GM21825 (cell line): ENCODE measurements around the gene GAREM1.

ENCODE experiments used
- ATAC-seq: cut with Tn5 transposase; IDR thresholded peaks from one replicate; pipeline ENCODE4 v1.9.1; 2021; ENCODE audit warnings: mild to moderate bottlenecking, moderate library complexity; ENCODE audit not compliant: unreplicated experiment

The GAREM1 gene

GRCh38 chr18:32335228-32335627, 135.5 kb downstream of the GAREM1 start:
- no peak for ATAC-seq

- no peak for ATAC-seq
These were observed 136.9 kb downstream of the GAREM1 start for GRCh38 chr18:32333781-32334180.

- no peak for ATAC-seq
These were observed 138.0 kb downstream of the GAREM1 start for GRCh38 chr18:32332708-32333107.

- ATAC-seq, result no peak
These were observed 141.7 kb downstream of the GAREM1 start for GRCh38 chr18:32328974-32329373.

- no peak for ATAC-seq
These were observed 142.3 kb downstream of the GAREM1 start for GRCh38 chr18:32328379-32328778.

- no peak for ATAC-seq
These were observed 144.0 kb downstream of the GAREM1 start for GRCh38 chr18:32326450-32327308.

- no peak for ATAC-seq
These were observed 146.5 kb downstream of the GAREM1 start for GRCh38 chr18:32324181-32324580.

- no peak for ATAC-seq
These were observed 148.9 kb downstream of the GAREM1 start for GRCh38 chr18:32321826-32322225.

GRCh38 chr18:32319084-32319483, 151.6 kb downstream of the GAREM1 start:
- ATAC-seq, result no peak

- ATAC-seq, result no peak
These were observed 152.1 kb downstream of the GAREM1 start for GRCh38 chr18:32318581-32318980.

GRCh38 chr18:32317651-32318050, 153.0 kb downstream of the GAREM1 start:
- no peak for ATAC-seq

- ATAC-seq, result no peak
These were observed 154.8 kb downstream of the GAREM1 start for GRCh38 chr18:32315881-32316280.

- ATAC-seq, result no peak
These were observed 159.9 kb downstream of the GAREM1 start for GRCh38 chr18:32310774-32311173.

GRCh38 chr18:32310101-32310500, 160.6 kb downstream of the GAREM1 start:
- no peak for ATAC-seq

GRCh38 chr18:32308493-32309120, 162.1 kb downstream of the GAREM1 start:
- ATAC-seq, result no peak

GRCh38 chr18:32303400-32303799, 167.3 kb downstream of the GAREM1 start:
- no peak for ATAC-seq

GRCh38 chr18:32302806-32303205, 167.9 kb downstream of the GAREM1 start:
- no peak for ATAC-seq

- ATAC-seq, result peak; percentile 84
These were observed 168.5 kb downstream of the GAREM1 start for GRCh38 chr18:32301976-32302743.

GRCh38 chr18:32301361-32301760, 169.3 kb downstream of the GAREM1 start:
- no peak for ATAC-seq

- no peak for ATAC-seq
These were observed 169.8 kb downstream of the GAREM1 start for GRCh38 chr18:32300914-32301313.

GRCh38 chr18:32299484-32299883, 171.2 kb downstream of the GAREM1 start:
- no peak for ATAC-seq
